Natural killer cell treated with Interleukin-12 subunit alpha and Interleukin-12 subunit beta and Interleukin-15 and Interleukin-18, amount 100 ng/mL, for 72 hours (primary cell): ENCODE results near the gene SPEF1. TPM values are rescaled to one million over a fixed set of nuclear protein-coding genes. Genes with fewer than 3 reads are reported as not detected.
A peak's percentile ranks its signal among the peaks of the same experiment; 100 is the strongest.

Experiments used
- ATAC-seq, 2 donors: fragments of 150-1000 bp; cut with Tn5 transposase in 1 of 2; sonication (Bioruptor Pico), chemical (Tn5 transposase) in 1 of 2; 2 replicates each; pipeline ENCODE4 v1.10.0; 2021
- DNase-seq: peaks from one replicate; pipeline ENCODE4 v3.0.0; 2022; ENCODE audit warnings: low spot score
- H3K27ac Mint-ChIP-seq, 2 donors: 1 replicate in 1 of 2; 2 replicates in 1 of 2; pipeline ENCODE4 v1.8.0; 2022; ENCODE audit warnings: mixed read lengths in 2 of 2, mild to moderate bottlenecking in 1 of 2, moderate library complexity in 1 of 2
- H3K27me3 Mint-ChIP-seq, 2 donors: 1 replicate in 1 of 2; 2 replicates in 1 of 2; pipeline ENCODE4 v1.8.0; 2022; ENCODE audit warnings: mixed read lengths in 2 of 2
- H3K36me3 Mint-ChIP-seq: one replicate; pipeline ENCODE4 v1.8.0; 2022; ENCODE audit warnings: mixed read lengths
- H3K4me1 Mint-ChIP-seq, 2 donors: 1 replicate in 1 of 2; 2 replicates in 1 of 2; pipeline ENCODE4 v1.8.0; 2022; ENCODE audit warnings: low read depth in 2 of 2, mixed read lengths in 2 of 2, mild to moderate bottlenecking in 1 of 2
- H3K4me3 Mint-ChIP-seq: one replicate; pipeline ENCODE4 v1.8.0; 2022; ENCODE audit warnings: mixed read lengths
- H3K9me3 Mint-ChIP-seq: 2 replicates; pipeline ENCODE4 v1.8.0; 2022; ENCODE audit warnings: mixed read lengths
- total RNA-seq, 2 donors: library from RNA; stranded (reverse); gene quantifications; one replicate each; pipeline ENCODE4 v1.2.3, GENCODE V29; 2022

The SPEF1 gene
- total RNA-seq, 2 donors from 2014 or later = 0.24 to 0.36 TPM

DNA sequence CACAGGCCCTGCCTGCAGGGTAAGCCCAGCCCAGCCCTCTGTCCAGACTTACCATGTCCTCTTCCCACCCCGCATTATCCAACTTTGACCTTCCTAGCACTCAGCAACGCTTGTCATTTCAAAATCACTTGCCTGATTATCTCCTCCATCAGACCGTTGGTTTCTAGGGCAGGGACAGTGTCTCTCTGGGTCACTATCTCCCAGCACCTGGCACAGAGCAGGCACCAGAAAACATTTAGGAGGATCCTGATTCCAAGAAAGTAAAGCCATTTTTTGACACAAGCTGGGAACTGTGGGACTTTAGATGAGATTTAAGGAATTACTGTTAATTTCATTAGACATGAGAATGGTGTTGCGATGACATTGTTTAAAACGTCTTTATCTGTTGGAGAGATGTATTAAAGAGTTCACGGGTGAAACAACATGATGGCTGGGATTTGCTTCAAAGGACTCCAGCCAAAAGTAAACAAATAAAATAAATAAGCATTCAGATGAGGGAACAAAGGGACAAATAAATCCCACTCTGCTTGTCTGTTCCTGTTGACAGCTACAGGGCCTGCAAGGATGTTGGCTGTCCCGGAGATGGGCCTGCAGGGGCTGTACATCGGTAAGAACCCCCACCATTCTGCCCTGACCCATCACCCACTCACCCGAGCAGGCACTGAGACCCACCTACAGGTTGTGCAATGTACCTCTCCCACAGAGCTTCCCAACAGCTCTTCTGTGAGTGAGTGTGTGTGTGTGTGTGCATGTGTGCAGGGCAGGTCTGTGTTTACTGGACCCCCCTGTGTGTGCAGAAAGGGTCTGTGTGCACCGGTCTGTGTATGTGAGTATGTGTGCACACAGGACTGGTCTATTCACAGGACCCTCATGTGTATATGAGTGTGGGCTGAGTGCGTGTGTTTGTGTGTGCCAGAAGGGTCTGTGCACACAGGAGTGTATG lies 42.9 kb downstream of the SPEF1 start:
- H3K36me3 Mint-ChIP-seq = no peaks in the 10 kb centered on the region
- no peak overlapping the region for H3K27ac Mint-ChIP-seq
- H3K9me3 Mint-ChIP-seq = no peaks in the 10 kb centered on the region
- DNase-seq (no peak), ATAC-seq (peak in 1 of 2 donors; percentile 38)
- H3K4me3 Mint-ChIP-seq = no peak overlapping the region
- H3K4me1 Mint-ChIP-seq = no peaks in the 10 kb centered on the region
- peaks cover 2 to 10% of the 10 kb centered on the region in 2 donors for H3K27me3 Mint-ChIP-seq

DNA sequence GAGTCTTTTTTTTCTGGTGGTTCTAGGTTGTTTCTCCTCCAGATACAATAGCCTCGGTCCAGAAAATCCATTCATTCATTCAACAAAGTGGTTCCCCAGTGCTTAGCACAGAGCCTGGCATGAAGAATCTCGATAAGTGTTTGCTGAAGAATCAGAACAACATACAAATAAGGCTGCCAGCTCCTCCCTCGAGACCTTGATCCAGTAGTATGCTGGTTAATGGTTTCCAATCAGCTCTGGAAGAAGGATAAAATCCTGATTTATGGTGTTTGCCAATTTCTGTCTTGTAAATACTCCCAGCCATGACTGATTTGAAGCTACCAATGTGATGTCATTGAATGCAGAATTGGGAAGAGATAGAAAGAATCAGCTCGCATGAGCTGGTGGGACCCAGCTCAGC lies 45.5 kb downstream of the SPEF1 start:
- no peaks in the 10 kb centered on the region for H3K36me3 Mint-ChIP-seq
- ATAC-seq = no peak
- no peaks in the 10 kb centered on the region for H3K9me3 Mint-ChIP-seq
- H3K27ac Mint-ChIP-seq = no peak overlapping the region
- H3K4me1 Mint-ChIP-seq = no peaks in the 10 kb centered on the region
- H3K4me3 Mint-ChIP-seq = no peak overlapping the region
- DNase-seq = no peak
- peaks cover 15 to 20% of the 10 kb centered on the region in 2 donors for H3K27me3 Mint-ChIP-seq

DNA sequence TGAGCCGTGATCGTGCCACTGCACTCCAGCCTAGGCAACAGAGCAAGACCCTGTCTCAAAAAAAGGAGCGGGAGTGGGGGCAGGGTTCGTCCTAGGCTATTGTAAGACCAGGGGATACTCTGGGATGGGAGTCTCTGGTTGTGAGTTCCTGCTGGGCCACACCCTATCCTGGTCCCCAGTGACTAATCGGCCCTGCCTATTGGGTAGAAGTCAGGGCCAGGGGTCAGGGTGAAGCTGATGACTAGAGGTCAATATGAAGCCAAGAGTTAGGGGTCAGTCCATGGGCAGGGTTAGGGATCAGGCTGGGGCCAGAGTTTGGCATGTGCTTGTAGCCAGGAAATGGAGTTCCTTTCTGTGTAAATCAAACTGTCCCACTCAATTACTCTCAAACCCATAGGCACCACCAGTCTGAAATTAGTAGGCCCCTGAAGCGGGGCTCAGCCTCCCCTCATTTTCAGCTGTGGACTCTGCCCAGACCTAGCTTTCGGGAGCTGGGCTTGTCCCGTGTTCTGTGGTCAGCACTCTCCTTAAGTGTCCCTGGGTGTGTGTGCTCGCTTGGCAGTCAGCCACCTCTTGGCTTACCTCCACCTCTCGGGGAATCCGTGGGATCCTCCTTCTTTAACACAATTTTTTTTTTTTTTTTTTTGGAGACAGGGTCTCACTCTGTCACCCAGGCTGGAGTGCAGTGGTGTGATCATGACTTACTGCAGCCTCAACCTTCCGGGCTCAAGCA lies 47.0 kb downstream of the SPEF1 start:
- Mint-ChIP-seq H3K4me1 (no peaks in the 10 kb centered on the region), H3K9me3 (no peaks in the 10 kb centered on the region), H3K27me3 (peaks cover 18 to 26% of the 10 kb centered on the region in 2 donors), H3K36me3 (no peaks in the 10 kb centered on the region), H3K4me3 (no peak overlapping the region), H3K27ac (no peak overlapping the region)
- ATAC-seq (no peak), DNase-seq (no peak)

DNA sequence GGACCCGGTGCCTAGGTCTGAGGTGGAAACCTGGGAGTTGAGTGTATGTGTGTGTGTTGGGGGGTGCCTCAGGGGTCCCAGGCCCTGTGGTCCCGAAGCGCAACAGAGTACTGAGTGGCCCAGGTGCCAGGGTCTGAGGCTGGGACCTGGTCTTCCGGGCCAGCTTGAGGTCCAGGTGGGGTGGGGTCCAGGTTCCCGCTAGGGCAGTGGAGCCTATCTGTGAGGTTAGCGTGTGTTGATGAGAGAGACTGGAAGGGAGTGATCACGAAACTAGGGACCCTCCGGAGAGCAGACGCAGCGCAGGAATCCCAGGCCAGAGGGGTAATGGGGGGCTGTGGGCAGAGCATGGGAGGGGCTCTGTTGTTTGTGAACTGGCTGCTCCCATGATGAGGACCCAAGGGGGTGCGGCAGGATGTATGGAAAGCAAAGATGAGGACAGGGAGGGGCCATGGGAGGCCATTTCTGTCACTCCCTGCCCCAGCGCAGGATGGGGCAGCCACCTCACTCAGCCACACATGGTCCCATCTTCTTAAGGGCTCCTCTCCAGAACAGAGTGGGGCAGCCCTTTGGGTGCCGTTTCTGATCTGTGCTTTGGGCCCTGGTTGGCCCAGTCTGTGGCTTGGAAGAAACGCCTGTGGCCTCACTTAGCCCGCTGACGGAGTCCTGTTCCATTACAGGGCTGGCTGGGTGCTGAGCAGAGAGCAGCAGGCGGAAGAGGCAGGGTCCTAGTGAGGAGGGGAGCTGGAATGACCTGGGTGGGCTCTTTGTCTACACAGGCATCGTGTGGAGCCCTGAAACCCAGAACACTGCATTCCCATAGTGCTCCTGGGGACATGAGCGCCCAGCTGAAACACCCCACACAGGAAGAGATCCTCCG lies 47.9 kb downstream of the SPEF1 start:
- Mint-ChIP-seq H3K4me1 (no peaks in the 10 kb centered on the region), H3K27me3 (peaks cover 19 to 28% of the 10 kb centered on the region in 2 donors), H3K27ac (no peak overlapping the region), H3K4me3 (no peak overlapping the region), H3K36me3 (no peaks in the 10 kb centered on the region), H3K9me3 (no peaks in the 10 kb centered on the region)
- DNase-seq (no peak), ATAC-seq (no peak)

DNA sequence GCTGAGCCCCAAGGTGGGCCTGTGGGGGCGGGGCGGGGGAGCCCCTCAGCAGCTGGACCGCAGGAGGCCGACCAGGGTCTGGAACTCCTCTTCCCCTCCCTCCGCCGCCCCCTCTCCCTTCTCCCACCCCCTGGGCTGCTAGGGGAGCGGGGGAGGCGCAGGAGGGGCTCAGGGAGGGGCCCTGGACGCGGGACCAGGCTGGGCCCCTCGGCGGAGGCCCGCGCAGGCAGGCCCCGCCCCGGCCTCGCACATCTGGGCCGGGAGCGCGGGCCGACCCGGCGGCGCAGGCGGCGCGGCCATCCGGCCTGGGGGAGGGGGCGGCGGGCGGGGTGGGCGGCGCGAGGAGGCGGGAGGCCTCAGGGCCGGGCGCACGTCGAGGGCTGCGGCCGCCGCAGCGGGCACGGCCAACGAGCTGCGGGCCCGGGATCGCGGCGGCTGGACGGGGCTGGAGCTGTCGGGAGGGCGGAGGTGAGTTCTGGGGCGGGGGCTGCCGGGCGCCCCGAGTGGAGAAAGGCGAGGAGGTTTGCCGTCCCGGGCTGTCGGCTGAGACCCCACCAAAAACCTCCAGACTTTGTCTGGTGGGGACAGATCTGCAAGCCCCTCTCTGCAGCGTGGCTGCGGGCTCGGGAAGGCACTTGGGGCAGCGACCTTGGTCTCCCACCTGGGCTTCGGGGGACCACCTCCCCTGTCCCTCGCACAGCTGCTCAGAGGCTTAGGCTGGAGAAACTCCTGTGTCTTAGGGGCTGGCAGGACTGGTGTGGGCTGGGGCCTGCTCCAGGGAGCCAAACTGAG lies 48.7 kb downstream of the SPEF1 start, which contains the start of gene HSPA12B:
Gene HSPA12B, plus strand, starts transcription at position 359 of the 792 bp plus-strand sequence. CDS start 5,990 bp downstream, outside the sequence.
- Mint-ChIP-seq H3K27me3 (peaks cover 25 to 35% of the 10 kb centered on the region in 2 donors), H3K27ac (no peak within 1 kb of the TSS), H3K36me3 (no peaks in the 10 kb centered on the region), H3K4me3 (no peak within 1 kb of the TSS), H3K9me3 (no peaks in the 10 kb centered on the region), H3K4me1 (no peaks in the 10 kb centered on the region)
- ATAC-seq = peak in 1 of 2 donors; percentile 32
- DNase-seq = no peak

DNA sequence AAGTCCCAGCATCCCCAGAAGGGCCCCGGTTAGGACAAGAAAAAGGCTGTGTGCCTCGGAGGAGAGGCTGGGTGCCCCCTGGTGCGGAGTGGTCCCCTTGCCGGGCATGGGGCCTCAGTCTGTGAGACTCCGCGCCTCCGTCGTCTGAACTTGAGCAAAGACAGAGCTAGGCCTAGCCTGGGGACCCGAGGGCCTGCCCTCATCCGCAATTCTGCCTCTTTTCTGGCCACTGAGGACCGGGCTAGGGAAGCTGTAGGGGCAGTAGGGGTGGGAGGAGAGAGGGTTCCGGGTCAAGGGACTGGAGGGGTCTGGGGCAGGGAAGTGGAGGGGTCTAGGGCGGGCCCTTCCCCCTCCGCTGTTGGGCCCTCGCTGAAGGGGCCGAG lies 49.3 kb downstream of the SPEF1 start:
- Mint-ChIP-seq H3K4me3 (no peak overlapping the region), H3K4me1 (no peaks in the 10 kb centered on the region), H3K36me3 (no peaks in the 10 kb centered on the region), H3K27ac (no peak overlapping the region), H3K9me3 (no peaks in the 10 kb centered on the region), H3K27me3 (peaks cover 31 to 40% of the 10 kb centered on the region in 2 donors)
- no peak for DNase-seq
- ATAC-seq = no peak

DNA sequence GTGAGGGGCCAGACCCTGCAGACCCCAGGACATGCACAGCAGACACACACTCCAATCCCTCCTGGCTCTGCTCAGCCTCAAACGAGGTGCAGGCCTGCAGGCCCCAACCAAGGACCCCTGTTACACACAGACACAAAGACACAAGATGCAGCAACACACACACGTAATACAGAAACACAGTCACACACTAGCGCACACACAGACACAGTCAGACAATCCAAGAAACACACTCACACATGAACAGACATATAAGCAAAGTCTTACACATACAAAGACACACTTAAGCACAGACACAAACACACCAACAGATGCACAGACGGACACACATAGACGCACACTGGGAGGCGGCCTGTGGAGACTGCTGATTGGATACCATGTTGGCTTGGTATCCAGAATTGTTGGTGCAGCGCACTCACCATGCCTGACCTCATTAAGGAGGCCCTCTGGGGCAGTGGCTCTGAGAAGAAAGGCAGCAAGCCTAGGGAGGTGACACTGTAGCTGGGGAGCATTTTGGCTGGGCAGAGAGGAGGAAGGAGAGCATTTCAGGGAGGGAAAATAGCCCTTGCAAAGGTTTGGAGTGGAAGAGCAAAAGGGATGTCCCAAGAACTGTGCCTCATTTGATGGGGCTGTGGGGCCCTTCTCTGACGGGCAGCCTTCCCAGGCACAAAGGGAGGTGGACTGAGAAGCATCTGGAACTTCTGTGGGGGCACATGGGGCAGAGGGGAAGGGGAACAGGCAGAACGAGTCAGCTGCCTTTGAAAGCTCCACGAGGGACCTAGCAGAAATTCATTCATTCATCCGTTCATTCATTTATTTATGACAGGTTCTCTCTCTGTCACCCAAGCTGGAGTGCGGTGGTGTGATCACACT lies 50.2 kb downstream of the SPEF1 start:
- ATAC-seq = no peak
- Mint-ChIP-seq H3K4me1 (no peaks in the 10 kb centered on the region), H3K27ac (no peak overlapping the region), H3K9me3 (no peaks in the 10 kb centered on the region), H3K27me3 (peaks cover 34 to 38% of the 10 kb centered on the region in 2 donors), H3K36me3 (no peaks in the 10 kb centered on the region), H3K4me3 (no peak overlapping the region)
- no peak for DNase-seq

DNA sequence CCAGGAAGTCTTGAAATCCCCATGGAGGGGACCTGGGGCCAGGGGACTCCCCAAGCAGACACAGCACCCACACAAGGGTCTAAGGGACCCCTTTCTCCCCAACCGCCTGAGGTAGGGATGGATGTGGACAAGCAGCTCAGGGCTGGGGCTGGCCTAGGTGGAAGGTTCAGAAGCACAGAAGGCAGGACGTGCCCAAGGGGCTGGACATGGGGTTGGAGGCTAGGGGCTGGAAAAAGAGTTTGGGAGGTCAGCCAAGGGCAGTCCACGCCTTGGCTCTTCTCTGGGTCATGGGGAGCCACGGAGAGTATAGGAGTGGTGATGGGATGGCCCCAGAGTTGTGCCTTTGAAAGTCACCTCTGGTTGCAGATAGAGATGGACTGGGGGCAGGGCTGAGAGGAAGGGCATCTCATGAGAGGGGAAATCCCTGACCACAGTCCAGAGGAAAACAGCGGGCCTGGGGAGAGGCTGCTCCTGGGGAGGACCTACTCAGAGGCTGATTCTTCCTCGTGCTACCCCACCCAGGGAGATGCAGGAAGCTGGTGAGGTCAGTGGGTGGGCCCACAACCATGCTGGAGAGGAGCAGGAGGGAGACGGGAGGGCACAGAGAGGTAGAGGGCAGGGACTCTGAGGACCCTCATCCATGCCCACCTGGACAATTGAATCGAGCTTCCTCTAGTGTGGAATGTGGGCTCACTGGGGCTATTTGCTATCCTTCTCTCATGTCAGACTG lies 51.3 kb downstream of the SPEF1 start:
- Mint-ChIP-seq H3K36me3 (no peaks in the 10 kb centered on the region), H3K4me3 (no peak overlapping the region), H3K27ac (peak overlapping the region in 1 of 2 donors; percentile 47), H3K9me3 (no peaks in the 10 kb centered on the region), H3K27me3 (peaks cover 34 to 38% of the 10 kb centered on the region in 2 donors), H3K4me1 (no peaks in the 10 kb centered on the region)
- ATAC-seq = no peak
- DNase-seq = no peak

DNA sequence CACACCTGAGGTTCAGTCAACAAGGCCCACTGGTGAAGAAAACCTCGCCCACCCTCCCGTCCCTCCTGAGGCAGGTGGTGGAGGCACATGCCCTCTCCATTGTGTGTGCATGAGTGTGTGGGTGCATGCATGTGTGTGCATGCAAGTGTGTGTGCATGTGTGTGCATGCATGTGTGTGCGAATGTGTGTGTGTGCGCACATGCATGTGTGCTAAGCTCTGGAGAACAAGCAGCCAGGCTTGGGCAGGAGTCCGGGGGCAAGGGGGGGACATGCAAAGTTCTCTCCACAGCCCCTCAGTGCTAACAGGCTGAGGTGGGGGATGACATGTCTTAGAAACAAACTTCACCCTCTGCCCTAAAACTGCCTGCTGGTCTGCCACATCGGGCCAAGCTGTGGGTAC lies 51.9 kb downstream of the SPEF1 start:
- H3K27me3 Mint-ChIP-seq = peaks cover 34 to 37% of the 10 kb centered on the region in 2 donors
- H3K36me3 Mint-ChIP-seq = no peaks in the 10 kb centered on the region
- no peaks in the 10 kb centered on the region for H3K4me1 Mint-ChIP-seq
- H3K4me3 Mint-ChIP-seq = no peak overlapping the region
- DNase-seq = no peak
- no peak for ATAC-seq
- no peaks in the 10 kb centered on the region for H3K9me3 Mint-ChIP-seq
- H3K27ac Mint-ChIP-seq = no peak overlapping the region

DNA sequence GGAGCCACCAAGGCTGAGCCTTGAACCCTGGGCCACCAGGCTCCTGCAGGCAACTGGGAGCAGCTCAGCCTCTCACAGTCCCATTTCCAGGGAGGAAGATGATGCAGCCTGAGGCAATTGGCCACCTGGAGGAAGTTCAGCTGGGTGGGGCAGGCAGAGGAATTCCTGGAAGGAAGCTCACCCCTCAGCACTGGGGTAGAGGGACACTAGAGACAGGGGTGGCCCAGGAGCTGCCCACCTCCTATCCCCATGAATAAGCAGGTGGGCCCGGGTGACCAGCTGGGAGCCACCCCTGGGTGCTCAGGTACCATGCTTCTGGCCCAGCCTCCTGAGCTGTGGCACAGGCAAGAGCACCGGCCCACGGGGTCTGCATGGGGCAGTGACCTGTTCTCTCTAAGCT lies 52.4 kb downstream of the SPEF1 start:
- no peak for ATAC-seq
- peaks cover 34 to 37% of the 10 kb centered on the region in 2 donors for H3K27me3 Mint-ChIP-seq
- no peak for DNase-seq
- H3K9me3 Mint-ChIP-seq = no peaks in the 10 kb centered on the region
- H3K4me3 Mint-ChIP-seq = no peak overlapping the region
- no peak overlapping the region for H3K27ac Mint-ChIP-seq
- no peaks in the 10 kb centered on the region for H3K4me1 Mint-ChIP-seq
- H3K36me3 Mint-ChIP-seq = no peaks in the 10 kb centered on the region

DNA sequence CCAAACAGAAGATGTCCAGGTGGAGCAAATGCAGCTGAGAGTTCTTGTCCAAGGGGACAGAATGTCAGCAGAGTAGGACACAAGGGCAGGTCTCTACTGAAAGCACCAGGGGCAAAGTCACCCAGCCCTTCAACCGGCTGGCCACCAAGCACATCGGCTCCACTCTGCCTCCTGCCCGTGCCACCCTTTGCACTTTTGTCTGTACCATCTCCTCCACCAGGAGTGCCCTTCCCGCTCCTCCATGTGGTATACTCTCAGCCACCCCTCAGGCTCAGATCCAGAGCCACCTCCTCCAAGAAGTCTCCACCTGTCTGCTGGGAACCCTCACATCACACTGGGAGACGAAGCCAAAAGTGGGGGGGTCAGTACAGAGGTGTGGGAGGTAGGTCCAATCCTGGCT lies 52.9 kb downstream of the SPEF1 start:
- Mint-ChIP-seq H3K9me3 (no peaks in the 10 kb centered on the region), H3K4me3 (no peak overlapping the region), H3K4me1 (no peaks in the 10 kb centered on the region), H3K27ac (no peak overlapping the region), H3K27me3 (peaks cover 32 to 34% of the 10 kb centered on the region in 2 donors), H3K36me3 (no peaks in the 10 kb centered on the region)
- ATAC-seq (no peak), DNase-seq (no peak)
